GM12865 (cell line): ENCODE results near the gene DAG1.

Experiments
- DNase-seq: peaks from one replicate; pipeline ENCODE4 v3.0.0; 2010; ENCODE audit warnings: low read depth
- H3K4me3 ChIP-seq: 2 replicates; pipeline ENCODE4 v1.5.1; 2011; ENCODE audit warnings: mild to moderate bottlenecking, low read depth, low read length, control low read depth
- TF ChIP-seq, protein P1 (sequence below): IDR thresholded peaks from 2 replicates; pipeline ENCODE4 v1.5.1; 2011; ENCODE audit warnings: low read length, control low read depth, low read depth, inconsistent platforms; ENCODE audit not compliant: insufficient read depth; ENCODE audit errors: missing control alignments

DAG1 gene

DNA sequence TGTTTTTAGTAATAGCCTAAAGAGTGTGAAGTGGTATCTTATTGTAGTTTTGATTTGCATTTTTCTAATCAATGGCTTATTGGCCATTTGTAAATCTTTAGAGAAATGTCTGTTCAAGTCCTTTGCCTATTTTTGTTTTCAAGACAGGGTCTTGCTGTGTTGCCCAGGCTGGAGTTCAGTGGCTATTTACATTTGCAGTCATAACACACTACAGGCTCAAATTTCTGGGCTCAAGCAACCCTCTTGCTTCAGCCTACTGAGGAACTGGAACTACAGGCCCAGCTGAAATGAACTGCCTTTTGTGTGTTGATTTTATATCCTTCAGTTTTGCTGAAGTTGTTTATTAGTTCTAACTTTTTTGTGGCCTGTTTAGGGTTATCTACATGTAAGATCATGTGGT, 112.1 kb downstream of the DAG1 start:
- TF ChIP-seq, protein P1, sequence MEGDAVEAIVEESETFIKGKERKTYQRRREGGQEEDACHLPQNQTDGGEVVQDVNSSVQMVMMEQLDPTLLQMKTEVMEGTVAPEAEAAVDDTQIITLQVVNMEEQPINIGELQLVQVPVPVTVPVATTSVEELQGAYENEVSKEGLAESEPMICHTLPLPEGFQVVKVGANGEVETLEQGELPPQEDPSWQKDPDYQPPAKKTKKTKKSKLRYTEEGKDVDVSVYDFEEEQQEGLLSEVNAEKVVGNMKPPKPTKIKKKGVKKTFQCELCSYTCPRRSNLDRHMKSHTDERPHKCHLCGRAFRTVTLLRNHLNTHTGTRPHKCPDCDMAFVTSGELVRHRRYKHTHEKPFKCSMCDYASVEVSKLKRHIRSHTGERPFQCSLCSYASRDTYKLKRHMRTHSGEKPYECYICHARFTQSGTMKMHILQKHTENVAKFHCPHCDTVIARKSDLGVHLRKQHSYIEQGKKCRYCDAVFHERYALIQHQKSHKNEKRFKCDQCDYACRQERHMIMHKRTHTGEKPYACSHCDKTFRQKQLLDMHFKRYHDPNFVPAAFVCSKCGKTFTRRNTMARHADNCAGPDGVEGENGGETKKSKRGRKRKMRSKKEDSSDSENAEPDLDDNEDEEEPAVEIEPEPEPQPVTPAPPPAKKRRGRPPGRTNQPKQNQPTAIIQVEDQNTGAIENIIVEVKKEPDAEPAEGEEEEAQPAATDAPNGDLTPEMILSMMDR: no peak
- no peak for DNase-seq
- H3K4me3 ChIP-seq: no peak overlapping the region
